Vagina (tissue), 2 donors: ENCODE measurements around the gene NEDD9.

Experiments used
- POLR2A ChIP-seq, 2 donors: fragments of 450-650 bp; IDR thresholded peaks; one replicate each; pipeline ENCODE4 v1.6.1; 2017; ENCODE audit warnings: antibody characterized with exemption in 2 of 2, mild to moderate bottlenecking in 2 of 2, moderate library complexity in 2 of 2
- POLR2AphosphoS5 ChIP-seq, 2 donors: sonication (generic); formaldehyde crosslinking; IDR thresholded peaks; one replicate each; pipeline ENCODE4 v1.9.0; 2017; ENCODE audit warnings: antibody characterized with exemption in 2 of 2, mild to moderate bottlenecking in 2 of 2, low read depth in 1 of 2; ENCODE audit not compliant: insufficient read depth in 1 of 2
- TF ChIP-seq, protein P1 (sequence below), 3 experiments: fragments of 450-650 bp in 2 of 3; fragments of 200-600 bp in 1 of 3; sonication (generic) in 1 of 3; IDR thresholded peaks; one replicate each; pipeline ENCODE4 v1.5.1; 2017 to 2019; ENCODE audit warnings: antibody characterized with exemption in 3 of 3, mild to moderate bottlenecking in 2 of 3, moderate library complexity in 2 of 3

- TF ChIP-seq, protein P1, sequence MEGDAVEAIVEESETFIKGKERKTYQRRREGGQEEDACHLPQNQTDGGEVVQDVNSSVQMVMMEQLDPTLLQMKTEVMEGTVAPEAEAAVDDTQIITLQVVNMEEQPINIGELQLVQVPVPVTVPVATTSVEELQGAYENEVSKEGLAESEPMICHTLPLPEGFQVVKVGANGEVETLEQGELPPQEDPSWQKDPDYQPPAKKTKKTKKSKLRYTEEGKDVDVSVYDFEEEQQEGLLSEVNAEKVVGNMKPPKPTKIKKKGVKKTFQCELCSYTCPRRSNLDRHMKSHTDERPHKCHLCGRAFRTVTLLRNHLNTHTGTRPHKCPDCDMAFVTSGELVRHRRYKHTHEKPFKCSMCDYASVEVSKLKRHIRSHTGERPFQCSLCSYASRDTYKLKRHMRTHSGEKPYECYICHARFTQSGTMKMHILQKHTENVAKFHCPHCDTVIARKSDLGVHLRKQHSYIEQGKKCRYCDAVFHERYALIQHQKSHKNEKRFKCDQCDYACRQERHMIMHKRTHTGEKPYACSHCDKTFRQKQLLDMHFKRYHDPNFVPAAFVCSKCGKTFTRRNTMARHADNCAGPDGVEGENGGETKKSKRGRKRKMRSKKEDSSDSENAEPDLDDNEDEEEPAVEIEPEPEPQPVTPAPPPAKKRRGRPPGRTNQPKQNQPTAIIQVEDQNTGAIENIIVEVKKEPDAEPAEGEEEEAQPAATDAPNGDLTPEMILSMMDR (IDR thresholded peaks at IDR 0.05) = no peak
- TF ChIP-seq POLR2AphosphoS5 (IDR thresholded peaks at IDR 0.05; ENCODE audit: insufficient read depth in 1 of 2, low read depth in 1 of 2) = no peak
- no peak for TF ChIP-seq POLR2A (IDR thresholded peaks at IDR 0.05)
Measured at GRCh38 chr6:11270030-11271027, 37.9 kb upstream of the NEDD9 start.
